Non-pigmented ciliary epithelial cell (primary cell): ENCODE results near the gene ARMC12.
"Not testable (repeated sequence)": the region's sequence is repeated elsewhere in the genome, so short reads cannot be mapped to it uniquely, and the experiment has no call there.

Experiments
- DNase-seq: peaks from one replicate; pipeline ENCODE4 v3.0.0-alpha.2; 2010; ENCODE audit warnings: low read depth

The ARMC12 gene

DNA sequence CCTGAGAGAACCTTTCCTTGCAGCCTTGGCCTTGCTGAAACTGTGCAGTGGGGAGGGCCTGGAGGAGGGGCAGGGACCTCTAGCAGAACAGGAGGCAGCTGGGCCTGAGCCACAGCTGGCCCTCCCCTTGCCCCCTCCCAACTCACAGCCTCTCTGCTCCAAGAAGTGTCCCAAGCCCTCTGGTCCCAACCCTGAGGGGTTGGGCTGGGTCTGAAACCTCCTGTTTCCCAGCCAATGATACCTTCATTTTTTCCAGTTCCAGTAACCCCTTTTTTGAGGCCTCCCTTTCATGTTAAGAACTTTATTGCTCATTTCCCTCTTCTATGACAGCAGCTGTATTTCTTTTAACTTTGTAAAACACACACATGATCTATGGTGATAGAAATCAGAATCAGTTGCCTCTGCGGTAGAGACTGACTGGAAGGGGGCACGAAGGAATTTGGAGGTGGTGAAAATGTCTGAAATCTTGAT lies 17.9 kb upstream of the ARMC12 start:
- no peak for DNase-seq

- DNase-seq: no peak
These were observed 17.4 kb upstream of the ARMC12 start for GRCh38 chr6:35719404-35719829.

DNA sequence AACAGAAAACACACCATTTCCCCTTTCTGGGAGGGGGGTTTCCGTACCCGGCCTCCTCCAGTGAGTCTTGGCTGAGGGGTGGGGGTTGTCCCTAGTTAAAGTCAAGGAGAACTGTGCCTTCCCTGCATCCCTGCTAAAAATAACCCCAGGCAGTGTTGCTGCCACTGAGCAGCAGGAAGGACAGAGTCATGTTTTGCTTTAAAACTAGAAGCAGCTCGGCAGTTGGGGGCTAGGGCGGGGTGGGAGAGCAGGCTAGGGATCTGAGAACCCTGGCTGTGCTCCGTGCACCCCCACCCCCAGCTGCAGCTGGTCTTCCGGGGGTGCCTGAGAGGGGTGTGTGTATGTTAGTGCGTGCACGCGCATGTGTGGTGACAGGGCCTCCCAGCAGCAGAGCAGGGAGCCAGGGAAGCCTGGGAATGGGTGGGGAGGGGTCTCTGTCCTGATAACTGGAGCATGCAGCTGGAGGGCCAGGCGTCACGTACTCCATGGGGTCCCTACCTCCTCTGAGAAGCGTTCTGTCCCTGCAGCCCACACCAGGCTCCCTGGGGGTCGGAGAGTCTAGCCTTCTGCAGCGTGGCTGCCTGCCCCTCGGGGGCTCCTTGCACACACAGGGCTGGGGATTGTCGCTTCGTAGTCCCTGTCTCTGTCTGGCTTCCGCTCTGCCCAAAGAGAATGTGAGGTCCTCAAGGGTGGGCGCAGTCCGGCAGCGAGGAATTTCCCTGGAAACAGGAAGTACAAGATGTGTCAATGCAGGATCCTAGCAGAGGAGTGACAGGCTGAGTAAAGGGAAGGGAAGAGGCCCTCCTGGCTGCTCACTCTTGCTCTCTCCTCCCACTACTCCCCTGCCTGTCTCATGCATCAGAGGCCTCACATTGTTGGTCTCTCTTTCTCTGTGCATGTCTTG lies 16.8 kb upstream of the ARMC12 start:
- no peak for DNase-seq

- DNase-seq: no peak
These were observed 14.6 kb upstream of the ARMC12 start for GRCh38 chr6:35722121-35722761.

GRCh38 chr6:35723587-35723986 lies 13.2 kb upstream of the ARMC12 start:
- no peak for DNase-seq

DNA sequence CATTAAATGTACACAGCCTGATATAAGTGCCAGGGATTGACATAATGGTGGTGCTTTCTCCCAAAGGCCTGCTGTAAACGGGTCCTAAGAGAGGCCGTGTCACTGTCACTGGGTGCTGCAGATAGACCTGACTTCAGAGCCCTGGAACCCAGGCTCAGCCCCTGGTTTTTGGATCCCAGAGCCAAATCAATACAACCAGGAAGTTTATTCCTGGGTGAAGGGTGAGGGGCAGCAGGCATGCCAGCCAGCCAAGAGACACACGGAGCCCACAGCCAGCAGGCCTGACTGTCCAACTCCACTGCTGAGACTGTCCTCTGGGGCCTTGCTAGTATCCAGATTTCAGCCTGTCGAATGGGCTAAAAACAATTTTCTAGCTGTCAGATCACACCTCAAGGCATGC lies 12.8 kb upstream of the ARMC12 start:
- no peak for DNase-seq

GRCh38 chr6:35724471-35724870 lies 12.4 kb upstream of the ARMC12 start:
- no peak for DNase-seq

DNA sequence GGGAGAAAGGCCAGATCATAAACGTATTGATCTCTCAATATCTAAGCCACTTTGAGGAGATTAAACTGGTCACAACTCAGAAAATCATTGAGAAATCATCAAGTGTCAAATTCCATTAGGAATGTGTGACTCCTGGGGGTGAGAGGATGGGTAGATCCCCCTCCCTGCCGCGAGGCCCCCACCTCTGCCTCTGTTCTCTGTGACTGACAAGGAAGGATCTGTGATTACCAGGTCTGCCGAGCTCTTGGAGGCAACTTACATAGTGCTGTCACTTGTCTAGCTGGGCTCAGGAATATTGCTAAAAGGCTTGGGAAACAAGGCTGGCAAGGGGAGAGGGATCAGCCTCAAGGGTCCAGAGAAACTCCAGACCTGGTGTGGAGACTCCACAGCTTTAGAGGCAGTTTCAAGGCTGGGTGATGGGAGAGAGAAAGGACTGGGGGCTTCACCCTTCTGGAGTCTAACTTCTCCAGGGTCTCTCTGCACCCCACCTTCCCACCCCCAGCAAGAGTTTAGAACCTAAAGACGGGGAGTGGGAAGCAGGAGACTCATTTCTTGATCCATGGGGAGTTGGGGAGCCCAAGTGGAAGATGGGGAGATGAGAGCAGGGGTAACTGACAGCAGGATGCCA lies 11.6 kb upstream of the ARMC12 start:
- DNase-seq: no peak

- DNase-seq: no peak
These were observed 11.0 kb upstream of the ARMC12 start for GRCh38 chr6:35725721-35726438.

- DNase-seq: no peak
These were observed 9.4 kb upstream of the ARMC12 start for GRCh38 chr6:35727231-35727934.

- peak; percentile 92 for DNase-seq
These were observed 8.7 kb upstream of the ARMC12 start for GRCh38 chr6:35727935-35728682.

DNA sequence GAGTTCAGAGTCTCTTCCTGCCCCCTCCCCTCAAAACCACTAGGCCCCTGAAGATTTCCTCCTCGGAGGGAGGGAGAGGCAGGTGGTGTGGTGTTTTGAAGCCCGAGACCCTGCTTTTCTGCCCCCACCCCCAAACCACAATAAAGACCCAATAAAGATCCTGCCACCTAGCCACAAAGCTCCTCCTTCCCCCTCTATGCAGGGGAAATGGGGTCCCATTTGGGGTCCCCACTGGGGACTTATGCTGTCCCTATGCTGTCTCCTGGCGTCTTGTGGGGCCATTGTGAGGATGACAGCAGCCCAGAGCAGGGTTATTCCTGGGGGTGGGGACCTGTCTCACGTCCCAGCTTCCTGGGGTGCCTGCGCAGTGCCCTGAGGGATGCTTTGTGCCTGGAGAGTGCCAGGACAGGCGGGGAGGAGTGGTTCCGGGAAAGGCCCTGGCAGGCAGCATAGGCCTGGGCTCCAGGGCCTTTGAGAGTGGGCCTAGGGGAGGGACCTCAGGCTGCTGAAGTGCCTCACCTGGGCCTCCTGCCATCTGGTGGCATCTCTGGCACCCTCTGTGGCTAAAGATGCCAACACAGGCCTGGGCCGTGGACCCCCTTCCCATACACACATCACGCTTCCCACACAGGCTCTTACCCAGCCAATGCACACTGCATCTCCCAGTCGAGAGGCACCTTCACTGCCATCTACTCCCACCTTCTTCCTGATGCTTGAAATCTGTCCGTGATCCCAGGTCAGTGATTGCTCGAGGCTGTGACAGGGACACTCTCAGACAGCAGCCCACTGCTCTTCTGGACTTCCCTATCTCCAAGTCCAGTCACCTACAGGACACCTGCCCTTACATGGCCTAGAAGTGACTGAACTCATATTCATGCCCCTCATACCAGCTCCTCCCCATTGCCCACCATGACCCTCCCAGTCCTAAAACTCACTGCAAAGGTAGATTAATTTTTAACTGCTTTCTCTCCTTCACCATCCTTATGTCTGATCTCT lies 7.9 kb upstream of the ARMC12 start:
- DNase-seq: no peak

GRCh38 chr6:35729722-35730121 lies 7.1 kb upstream of the ARMC12 start:
- DNase-seq: no peak

- DNase-seq: no peak
These were observed 6.0 kb upstream of the ARMC12 start for GRCh38 chr6:35730745-35731413.

GRCh38 chr6:35731414-35731735 lies 5.5 kb upstream of the ARMC12 start:
- DNase-seq: no peak

GRCh38 chr6:35731736-35732532 lies 4.9 kb upstream of the ARMC12 start:
- DNase-seq: peak; percentile 87

- DNase-seq: no peak
These were observed 3.2 kb upstream of the ARMC12 start for GRCh38 chr6:35733633-35734032.

- DNase-seq: not testable (repeated sequence)
These were observed 2.5 kb upstream of the ARMC12 start for GRCh38 chr6:35734319-35734718.
